Measurements from ENCODE around the gene PDK4. TPM values are rescaled to one million over a fixed set of nuclear protein-coding genes. Genes with fewer than 3 reads are reported as not detected.

Gene PDK4
- total and polyA plus RNA-seq, 3 donors from 2014 or later = 24.9 to 32.8 (median 29.6) TPM

DNA sequence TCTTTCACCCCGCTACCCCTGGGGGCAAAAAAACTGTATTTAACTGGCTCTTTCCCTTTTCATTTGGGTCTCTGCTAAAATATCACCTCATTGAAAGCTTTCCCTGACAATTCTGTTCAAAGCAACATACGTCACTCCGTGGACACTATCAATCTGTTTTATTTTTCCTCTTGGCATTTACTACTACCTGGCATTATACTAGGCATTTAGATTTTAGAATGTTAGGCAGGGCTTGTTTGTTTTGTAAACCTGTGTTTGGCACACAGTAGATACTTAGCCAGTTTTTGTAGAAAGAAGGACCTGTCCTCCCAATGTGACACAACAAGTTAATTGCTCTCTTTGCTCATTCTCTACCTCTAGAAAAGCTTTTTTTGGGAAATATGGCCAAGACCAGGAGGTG lies 26.5 kb upstream of the PDK4 start:
- no peaks in the 10 kb centered on the region for H3K27me3 ChIP-seq
- H3K36me3 ChIP-seq (ENCODE audit: low read depth, missing control alignments) = no peaks in the 10 kb centered on the region
- intact Hi-C loops (cut with DNase I; ENCODE audit: low total_unique reads) = no loop called here
- H3K27ac ChIP-seq = no peak overlapping the region
- TF ChIP-seq, protein P1, sequence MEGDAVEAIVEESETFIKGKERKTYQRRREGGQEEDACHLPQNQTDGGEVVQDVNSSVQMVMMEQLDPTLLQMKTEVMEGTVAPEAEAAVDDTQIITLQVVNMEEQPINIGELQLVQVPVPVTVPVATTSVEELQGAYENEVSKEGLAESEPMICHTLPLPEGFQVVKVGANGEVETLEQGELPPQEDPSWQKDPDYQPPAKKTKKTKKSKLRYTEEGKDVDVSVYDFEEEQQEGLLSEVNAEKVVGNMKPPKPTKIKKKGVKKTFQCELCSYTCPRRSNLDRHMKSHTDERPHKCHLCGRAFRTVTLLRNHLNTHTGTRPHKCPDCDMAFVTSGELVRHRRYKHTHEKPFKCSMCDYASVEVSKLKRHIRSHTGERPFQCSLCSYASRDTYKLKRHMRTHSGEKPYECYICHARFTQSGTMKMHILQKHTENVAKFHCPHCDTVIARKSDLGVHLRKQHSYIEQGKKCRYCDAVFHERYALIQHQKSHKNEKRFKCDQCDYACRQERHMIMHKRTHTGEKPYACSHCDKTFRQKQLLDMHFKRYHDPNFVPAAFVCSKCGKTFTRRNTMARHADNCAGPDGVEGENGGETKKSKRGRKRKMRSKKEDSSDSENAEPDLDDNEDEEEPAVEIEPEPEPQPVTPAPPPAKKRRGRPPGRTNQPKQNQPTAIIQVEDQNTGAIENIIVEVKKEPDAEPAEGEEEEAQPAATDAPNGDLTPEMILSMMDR (IDR thresholded peaks at IDR 0.05) = no peak
- TF ChIP-seq POLR2A (IDR thresholded peaks at IDR 0.05) = no peak
- H3K4me1 ChIP-seq = no peaks in the 10 kb centered on the region
- 92 to 93% methylated on average over 3 of the region's 3 CpGs for WGBS, 2 donors
- no peak overlapping the region for H3K4me3 ChIP-seq
- DNase-seq = no peak
- no peaks in the 10 kb centered on the region for H3K9me3 ChIP-seq

DNA sequence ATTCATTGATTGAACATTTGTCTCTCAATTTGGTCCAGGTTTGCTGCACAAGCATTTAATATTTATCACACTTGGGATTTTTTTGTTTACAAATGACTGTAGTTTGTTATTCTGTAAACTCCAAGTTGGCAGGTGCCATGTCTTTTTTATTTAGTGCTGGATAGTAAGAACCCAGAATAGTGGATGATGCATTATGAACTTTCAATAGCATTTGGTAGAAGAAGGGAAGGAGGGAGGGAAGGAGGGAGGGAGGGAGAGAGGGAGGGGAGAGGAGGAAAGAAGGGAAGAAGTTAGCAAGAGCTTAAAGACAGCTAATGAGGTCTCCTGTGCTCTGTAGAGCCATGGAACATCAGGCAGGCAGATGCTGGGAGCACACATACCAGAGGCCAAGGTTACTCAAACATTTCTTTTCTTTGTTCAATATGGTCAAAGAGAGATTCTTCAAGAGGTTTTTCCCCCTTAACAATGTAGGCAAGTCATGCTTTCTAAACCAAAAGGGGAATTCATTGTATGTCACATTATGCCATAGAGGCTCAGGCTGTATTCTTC lies 25.8 kb upstream of the PDK4 start:
- H3K9me3 ChIP-seq = no peaks in the 10 kb centered on the region
- no peak for DNase-seq
- no peaks in the 10 kb centered on the region for H3K4me1 ChIP-seq
- no peaks in the 10 kb centered on the region for H3K36me3 ChIP-seq (ENCODE audit: low read depth, missing control alignments)
- TF ChIP-seq, protein P1 (IDR thresholded peaks at IDR 0.05) = no peak
- no peak for TF ChIP-seq POLR2A (IDR thresholded peaks at IDR 0.05)
- H3K4me3 ChIP-seq = no peak overlapping the region
- intact Hi-C loops (cut with DNase I; ENCODE audit: low total_unique reads) = no loop called here
- no peaks in the 10 kb centered on the region for H3K27me3 ChIP-seq
- H3K27ac ChIP-seq = no peak overlapping the region

DNA sequence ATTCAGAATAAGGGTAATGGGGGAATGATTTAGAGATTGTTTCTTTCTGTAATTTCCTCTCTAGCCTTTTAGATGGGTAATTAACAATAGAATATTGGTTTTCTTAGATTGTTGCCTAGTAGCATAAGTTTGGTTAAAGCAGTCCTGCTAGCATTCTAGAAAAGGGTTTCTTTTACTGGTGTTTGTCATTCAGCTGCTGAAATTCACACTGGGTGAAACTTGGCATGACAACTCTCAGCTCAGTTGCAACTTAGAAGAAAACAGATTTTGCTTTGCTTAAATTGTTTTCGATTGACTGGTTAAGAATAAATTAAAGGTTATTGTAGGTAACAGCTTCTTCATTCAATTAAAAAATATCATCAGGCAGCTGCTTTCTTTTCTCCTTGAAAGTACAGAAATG lies 25.1 kb upstream of the PDK4 start:
- no peaks in the 10 kb centered on the region for H3K36me3 ChIP-seq (ENCODE audit: low read depth, missing control alignments)
- H3K27me3 ChIP-seq = no peaks in the 10 kb centered on the region
- H3K27ac ChIP-seq = no peak overlapping the region
- TF ChIP-seq POLR2A (IDR thresholded peaks at IDR 0.05) = no peak
- TF ChIP-seq, protein P1 (IDR thresholded peaks at IDR 0.05) = no peak
- DNase-seq = no peak
- no peaks in the 10 kb centered on the region for H3K4me1 ChIP-seq
- H3K9me3 ChIP-seq = no peaks in the 10 kb centered on the region
- intact Hi-C loops (cut with DNase I; ENCODE audit: low total_unique reads) = loop anchor here (2.0 kb wide), 1 partner anchor 25 kb away; no protein-coding TSS in a partner anchor
- 77 to 80% methylated on average over 1 of the region's 1 CpG for WGBS, 2 donors
- no peak overlapping the region for H3K4me3 ChIP-seq

DNA sequence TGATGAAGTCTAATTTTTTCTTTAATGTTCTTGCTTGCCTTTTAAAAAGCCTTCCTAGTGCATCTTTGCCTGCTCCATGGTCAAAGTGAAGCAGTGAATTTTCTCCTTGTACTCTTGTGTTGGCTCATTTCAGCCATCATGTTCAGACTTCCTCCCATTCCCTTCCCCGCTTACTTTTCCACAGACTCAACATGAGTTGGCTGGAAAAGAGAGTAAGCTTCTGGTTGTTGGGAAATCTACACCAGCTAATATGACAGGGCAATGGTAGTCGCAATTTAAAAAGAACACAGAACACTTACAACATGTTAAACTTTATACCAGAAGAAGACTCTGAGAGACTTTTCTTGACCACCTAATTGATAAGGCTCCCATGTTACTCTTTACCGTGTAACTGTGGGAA lies 24.3 kb upstream of the PDK4 start:
- Histone ChIP-seq H3K4me1 (no peaks in the 10 kb centered on the region), H3K27ac (no peak overlapping the region), H3K9me3 (no peaks in the 10 kb centered on the region), H3K27me3 (no peaks in the 10 kb centered on the region), H3K36me3 (ENCODE audit: low read depth, missing control alignments) (no peaks in the 10 kb centered on the region), H3K4me3 (no peak overlapping the region)
- intact Hi-C loops (cut with DNase I; ENCODE audit: low total_unique reads) = loop anchor here (2.0 kb wide), 1 partner anchor 26 kb away; no protein-coding TSS in a partner anchor
- 90% methylated on average over 3 of the region's 3 CpGs for WGBS, 2 donors
- TF ChIP-seq POLR2A (IDR thresholded peaks at IDR 0.05) = no peak
- TF ChIP-seq, protein P1 (IDR thresholded peaks at IDR 0.05) = no peak
- DNase-seq = no peak

DNA sequence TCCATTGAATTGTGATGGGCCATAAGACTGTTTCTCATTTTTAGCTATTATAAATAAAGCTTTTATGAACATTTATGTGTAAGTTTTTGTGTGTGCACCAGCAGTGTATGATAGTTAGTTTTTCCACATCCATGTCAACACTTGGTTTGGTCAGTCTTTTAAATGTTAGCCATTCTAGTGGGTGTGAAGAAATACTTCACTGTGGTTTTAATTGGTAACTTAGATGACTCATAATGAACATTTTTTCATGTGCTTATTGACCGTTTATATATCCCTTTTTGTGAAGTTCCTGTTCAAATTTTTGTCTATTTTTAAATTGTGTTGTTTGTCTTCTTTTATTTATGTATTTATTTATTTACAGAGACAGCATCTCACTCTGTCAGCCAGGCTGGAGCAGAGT lies 23.6 kb upstream of the PDK4 start:
- H3K9me3 ChIP-seq = no peaks in the 10 kb centered on the region
- intact Hi-C loops (cut with DNase I; ENCODE audit: low total_unique reads) = loop anchor here (2.0 kb wide), 1 partner anchor 27 kb away; no protein-coding TSS in a partner anchor
- H3K4me1 ChIP-seq = no peaks in the 10 kb centered on the region
- H3K27ac ChIP-seq = no peak overlapping the region
- 69 to 79% methylated on average over 1 of the region's 1 CpG for WGBS, 2 donors
- H3K36me3 ChIP-seq (ENCODE audit: low read depth, missing control alignments) = no peaks in the 10 kb centered on the region
- no peaks in the 10 kb centered on the region for H3K27me3 ChIP-seq
- TF ChIP-seq POLR2A (IDR thresholded peaks at IDR 0.05) = no peak
- TF ChIP-seq, protein P1 (IDR thresholded peaks at IDR 0.05) = no peak
- no peak for DNase-seq
- H3K4me3 ChIP-seq = no peak overlapping the region
